ENCODE results near the gene ANKMY1.

The ANKMY1 gene

GRCh38 chr2:240502430-240503121, 55.2 kb downstream of the ANKMY1 start:
- no peak for DNase-seq (ENCODE audit: low read depth)
- TF ChIP-seq POLR2A (IDR thresholded peaks at IDR 0.05; ENCODE audit: extremely low read depth, insufficient read length) = no peak
- TF ChIP-seq CTCF (IDR thresholded peaks at IDR 0.05; ENCODE audit: low read depth, low read length) = no peak
- no peak for TF ChIP-seq MAX (IDR thresholded peaks at IDR 0.05; ENCODE audit: low read depth, low read length)
- TF ChIP-seq MYC (IDR thresholded peaks at IDR 0.05; ENCODE audit: low read depth, low read length) = no peak
- no peak overlapping the region for H3K4me3 ChIP-seq (ENCODE audit: low read depth, low read length)

GRCh38 chr2:240502059-240502429, 55.7 kb downstream of the ANKMY1 start:
- DNase-seq (ENCODE audit: low read depth) = no peak
- H3K4me3 ChIP-seq (ENCODE audit: low read depth, low read length) = no peak overlapping the region
- TF ChIP-seq CTCF (IDR thresholded peaks at IDR 0.05; ENCODE audit: low read depth, low read length) (no peak), MAX (IDR thresholded peaks at IDR 0.05; ENCODE audit: low read depth, low read length) (no peak), MYC (IDR thresholded peaks at IDR 0.05; ENCODE audit: low read depth, low read length) (no peak), POLR2A (IDR thresholded peaks at IDR 0.05; ENCODE audit: extremely low read depth, insufficient read length) (no peak)

- no peak overlapping the region for H3K4me3 ChIP-seq (ENCODE audit: low read depth, low read length)
- no peak for DNase-seq (ENCODE audit: low read depth)
- TF ChIP-seq CTCF (IDR thresholded peaks at IDR 0.05; ENCODE audit: low read depth, low read length) (no peak), MYC (IDR thresholded peaks at IDR 0.05; ENCODE audit: low read depth, low read length) (no peak), MAX (IDR thresholded peaks at IDR 0.05; ENCODE audit: low read depth, low read length) (no peak), POLR2A (IDR thresholded peaks at IDR 0.05; ENCODE audit: extremely low read depth, insufficient read length) (no peak)
Measured at GRCh38 chr2:240501531-240501991, 56.2 kb downstream of the ANKMY1 start.

GRCh38 chr2:240500561-240501423, 57.0 kb downstream of the ANKMY1 start:
- no peak for TF ChIP-seq POLR2A (IDR thresholded peaks at IDR 0.05; ENCODE audit: extremely low read depth, insufficient read length)
- no peak for TF ChIP-seq MYC (IDR thresholded peaks at IDR 0.05; ENCODE audit: low read depth, low read length)
- no peak for TF ChIP-seq MAX (IDR thresholded peaks at IDR 0.05; ENCODE audit: low read depth, low read length)
- no peak for TF ChIP-seq CTCF (IDR thresholded peaks at IDR 0.05; ENCODE audit: low read depth, low read length)
- H3K4me3 ChIP-seq (ENCODE audit: low read depth, low read length) = no peak overlapping the region
- no peak for DNase-seq (ENCODE audit: low read depth)

GRCh38 chr2:240499309-240500301, 58.2 kb downstream of the ANKMY1 start:
- TF ChIP-seq CTCF (IDR thresholded peaks at IDR 0.05; ENCODE audit: low read depth, low read length) (no peak), MAX (IDR thresholded peaks at IDR 0.05; ENCODE audit: low read depth, low read length) (no peak), MYC (IDR thresholded peaks at IDR 0.05; ENCODE audit: low read depth, low read length) (no peak), POLR2A (IDR thresholded peaks at IDR 0.05; ENCODE audit: extremely low read depth, insufficient read length) (no peak)
- H3K4me3 ChIP-seq (ENCODE audit: low read depth, low read length) = no peak overlapping the region
- no peak for DNase-seq (ENCODE audit: low read depth)

Measured in NB4 (cell line).